Transverse colon (tissue), 4 donors: ENCODE measurements around the gene HAGH. TPM values are rescaled to one million over a fixed set of nuclear protein-coding genes. Genes with fewer than 3 reads are reported as not detected.
A peak's percentile ranks its signal among the peaks of the same experiment; 100 is the strongest.

ENCODE experiments used
- DNase-seq: peaks from one replicate; pipeline ENCODE4 v3.0.0-alpha.2; 2019
- H3K27ac ChIP-seq, 4 donors: fragments of 200-600 bp; sonication (generic); 2 replicates each; pipeline ENCODE4 v1.5.1; 2016 to 2018; ENCODE audit warnings: inconsistent platforms in 4 of 4
- H3K27me3 ChIP-seq: fragments of 200-600 bp; sonication (generic); 2 replicates; pipeline ENCODE4 v1.5.1; 2017; ENCODE audit warnings: inconsistent platforms
- H3K36me3 ChIP-seq, 4 donors: fragments of 200-600 bp; sonication (generic); 2 replicates each; pipeline ENCODE4 v1.5.1; 2017 to 2019; ENCODE audit warnings: inconsistent platforms in 4 of 4
- H3K4me1 ChIP-seq, 4 donors: fragments of 200-600 bp; sonication (generic); 2 replicates each; pipeline ENCODE4 v1.5.1; 2017 to 2020; ENCODE audit warnings: inconsistent platforms in 4 of 4
- H3K4me3 ChIP-seq, 4 donors: fragments of 200-600 bp; sonication (generic); 1 replicate in 1 of 4; 2 replicates in 3 of 4; pipeline versions ENCODE4 v1.5.1 to v1.6.1; 2017 to 2019; ENCODE audit warnings: inconsistent platforms in 4 of 4
- H3K9me3 ChIP-seq, 2 donors: fragments of 200-600 bp; sonication (generic); 2 replicates each; pipeline ENCODE4 v1.5.1; 2017 to 2019; ENCODE audit warnings: inconsistent platforms in 2 of 2
- CTCF ChIP-seq, 5 experiments: fragments of 200-600 bp in 3 of 5; fragments of 450-650 bp in 2 of 5; sonication (generic) in 3 of 5; IDR thresholded peaks; 1 replicate in 2 of 5; 2 replicates in 3 of 5; pipeline ENCODE4 v1.5.1; 2016 to 2017; ENCODE audit warnings: antibody characterized with exemption in 5 of 5, inconsistent platforms in 3 of 5, mild to moderate bottlenecking in 2 of 5, moderate library complexity in 1 of 5
- EP300 ChIP-seq: sonication (generic); formaldehyde crosslinking; IDR thresholded peaks from one replicate; pipeline ENCODE4 v1.6.1; 2017; ENCODE audit warnings: antibody characterized with exemption, low read depth
- POLR2A ChIP-seq: fragments of 450-650 bp; IDR thresholded peaks from one replicate; pipeline ENCODE4 v1.6.1; 2016; ENCODE audit warnings: antibody characterized with exemption, mild to moderate bottlenecking, moderate library complexity
- POLR2AphosphoS5 ChIP-seq, 3 donors: sonication (generic); formaldehyde crosslinking; IDR thresholded peaks; one replicate each; pipeline ENCODE4 v1.6.1; 2016; ENCODE audit warnings: antibody characterized with exemption in 3 of 3
- WGBS, 2 donors: methylation state at CpG; one replicate each; pipeline ENCODE4 v1.1.5; 2018; ENCODE audit warnings: low coverage in 1 of 2; 5-methylcytosine and 5-hydroxymethylcytosine counted together
- in situ Hi-C, 4 donors: fragments of 200-750 bp; cut with MboI; loops; one replicate each; pipeline versions ENCODE4 v1.15.0 to v1.15.1; 2017; ENCODE audit warnings: low sequenced_read_pairs in 3 of 4, low pct_ligation_motif_present in 1 of 4, low pct_unique_long_range_greater_than_20kb in 1 of 4
- intact Hi-C: fragments of 100-400 bp; cut with DNase I; formaldehyde crosslinking; loops from one replicate; pipeline ENCODE4 v1.15.1; 2023; ENCODE audit warnings: low total_unique reads
- total RNA-seq, 4 donors: library from RNA; depleted of rRNA; stranded (reverse); fragments of >200 nt; gene quantifications; one replicate each; pipeline ENCODE4 v1.1.0, GENCODE V29; 2016

The HAGH gene
- total RNA-seq, 4 donors from 2014 or later: 40.6 to 403 (median 121) TPM

- in situ Hi-C loops (no loop called here), intact Hi-C loops (no loop called here)
- Histone ChIP-seq H3K27ac (peak overlapping the region; percentile 89 to 95 (median 92)), H3K4me3 (peak overlapping the region; percentile 70 to 95 (median 86)), H3K9me3 (no peaks in the 10 kb centered on the region), H3K27me3 (no peaks in the 10 kb centered on the region), H3K36me3 (peaks cover 0 to 10% (median 5%) of the 10 kb centered on the region in 4 donors), H3K4me1 (peaks cover 7 to 27% (median 21%) of the 10 kb centered on the region in 4 donors)
- peak; percentile 37 for DNase-seq
- no peak for TF ChIP-seq POLR2AphosphoS5 (IDR thresholded peaks at IDR 0.05)
- TF ChIP-seq EP300: no peak
- TF ChIP-seq CTCF (IDR thresholded peaks at IDR 0.05): peak in 3 of 5 experiments; percentile 16 to 47 (median 40)
- no peak for TF ChIP-seq POLR2A
- 0 to 1% methylated on average over 5 to 47 of the region's 70 CpGs for WGBS, 2 donors
Observed at GRCh38 chr16:1781758-1782407, 44.7 kb downstream of the HAGH start.

GRCh38 chr16:1781254-1781653 lies 45.4 kb downstream of the HAGH start:
- Histone ChIP-seq H3K27me3 (no peaks in the 10 kb centered on the region), H3K9me3 (no peaks in the 10 kb centered on the region), H3K27ac (peak overlapping the region; percentile 89 to 95 (median 92)), H3K36me3 (peaks cover 0 to 10% (median 5%) of the 10 kb centered on the region in 4 donors), H3K4me3 (peak overlapping the region; percentile 70 to 95 (median 86)), H3K4me1 (peaks cover 7 to 27% (median 21%) of the 10 kb centered on the region in 4 donors)
- in situ Hi-C loops: no loop called here
- intact Hi-C loops: no loop called here
- WGBS, 2 donors: 68% methylated on average over 14 of the region's 20 CpGs; no CpG with 5 or more reads in 1 of the 2 donors
- no peak for DNase-seq
- TF ChIP-seq POLR2A: no peak
- no peak for TF ChIP-seq CTCF (IDR thresholded peaks at IDR 0.05)
- TF ChIP-seq POLR2AphosphoS5 (IDR thresholded peaks at IDR 0.05): no peak
- no peak for TF ChIP-seq EP300

GRCh38 chr16:1780677-1781072 lies 46.0 kb downstream of the HAGH start:
- no peak for DNase-seq
- no peak for TF ChIP-seq CTCF (IDR thresholded peaks at IDR 0.05)
- no peak for TF ChIP-seq POLR2AphosphoS5 (IDR thresholded peaks at IDR 0.05)
- TF ChIP-seq EP300: no peak
- TF ChIP-seq POLR2A: no peak
- Histone ChIP-seq H3K4me3 (no peak overlapping the region), H3K9me3 (no peaks in the 10 kb centered on the region), H3K36me3 (peaks cover 0 to 10% (median 5%) of the 10 kb centered on the region in 4 donors), H3K27me3 (no peaks in the 10 kb centered on the region), H3K27ac (no peak overlapping the region), H3K4me1 (peaks cover 7 to 27% (median 21%) of the 10 kb centered on the region in 4 donors)
- in situ Hi-C loops (no loop called here), intact Hi-C loops (no loop called here)
- 78 to 87% methylated on average over 5 to 6 of the region's 6 CpGs for WGBS, 2 donors

GRCh38 chr16:1779741-1780676 lies 46.6 kb downstream of the HAGH start:
- WGBS, 2 donors: 57 to 80% methylated on average over 2 to 18 of the region's 27 CpGs
- DNase-seq: peak; percentile 11
- in situ Hi-C loops: no loop called here
- no peak overlapping the region for H3K27ac ChIP-seq
- TF ChIP-seq CTCF (IDR thresholded peaks at IDR 0.05): no peak
- TF ChIP-seq POLR2A: no peak
- TF ChIP-seq EP300: no peak
- TF ChIP-seq POLR2AphosphoS5 (IDR thresholded peaks at IDR 0.05): no peak
- intact Hi-C loops: no loop called here
- no peaks in the 10 kb centered on the region for H3K9me3 ChIP-seq
- H3K27me3 ChIP-seq: no peaks in the 10 kb centered on the region
- H3K36me3 ChIP-seq: peaks cover 0 to 10% (median 5%) of the 10 kb centered on the region in 4 donors
- no peak overlapping the region for H3K4me3 ChIP-seq
- H3K4me1 ChIP-seq: peaks cover 7 to 27% (median 21%) of the 10 kb centered on the region in 4 donors
